Raji (cell line): ENCODE data around the gene CYP27A1.

Experiments used
- POLR2A ChIP-seq: IDR thresholded peaks from 2 replicates; pipeline ENCODE4 v1.6.1; 2011; ENCODE audit warnings: low read depth, low read length, control low read depth; ENCODE audit not compliant: insufficient read depth

Gene CYP27A1

DNA sequence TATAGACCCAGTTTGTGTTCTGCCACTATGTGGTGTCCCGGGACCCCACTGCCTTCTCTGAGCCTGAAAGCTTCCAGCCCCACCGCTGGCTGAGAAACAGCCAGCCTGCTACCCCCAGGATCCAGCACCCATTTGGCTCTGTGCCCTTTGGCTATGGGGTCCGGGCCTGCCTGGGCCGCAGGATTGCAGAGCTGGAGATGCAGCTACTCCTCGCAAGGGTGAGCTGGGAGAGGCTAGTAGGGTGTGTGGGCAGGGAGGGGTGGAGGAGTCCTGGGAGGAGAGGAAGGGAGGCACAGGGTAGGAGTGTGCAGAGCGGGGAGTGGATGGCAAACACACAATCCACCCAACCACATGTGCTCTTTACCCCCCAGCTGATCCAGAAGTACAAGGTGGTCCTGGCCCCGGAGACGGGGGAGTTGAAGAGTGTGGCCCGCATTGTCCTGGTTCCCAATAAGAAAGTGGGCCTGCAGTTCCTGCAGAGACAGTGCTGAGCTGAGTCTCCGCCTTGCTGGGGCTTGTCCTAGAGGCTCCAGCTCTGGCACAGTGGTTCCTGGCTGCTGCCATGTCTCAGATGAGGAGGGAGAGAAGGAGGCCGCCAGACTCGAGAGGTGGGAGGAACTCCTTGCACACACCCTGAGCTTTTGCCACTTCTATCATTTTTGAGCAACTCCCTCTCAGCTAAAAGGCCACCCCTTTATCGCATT lies 32.7 kb downstream of the CYP27A1 start:
- no peak for TF ChIP-seq POLR2A

GRCh38 chr2:218815244-218815637 lies 33.3 kb downstream of the CYP27A1 start:
- TF ChIP-seq POLR2A: no peak

DNA sequence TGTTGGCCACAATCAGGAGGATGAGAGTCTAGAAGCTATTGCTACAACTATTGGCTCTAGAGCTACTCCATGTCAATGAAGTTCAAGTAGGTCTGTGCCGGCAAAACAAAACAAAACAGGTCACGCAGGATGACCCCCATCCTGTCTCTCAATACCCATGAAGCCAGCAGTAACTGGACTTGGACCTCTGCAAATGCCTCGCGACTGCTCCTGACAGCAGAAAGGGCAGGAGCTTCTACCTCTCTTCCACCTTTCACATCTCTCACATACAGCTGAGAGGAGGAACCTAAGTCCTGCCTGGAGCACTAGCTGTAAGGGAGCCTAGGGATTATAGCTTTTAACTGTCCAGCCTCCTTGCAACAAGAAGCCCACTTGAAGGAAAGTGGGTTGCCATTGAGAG lies 33.7 kb downstream of the CYP27A1 start:
- no peak for TF ChIP-seq POLR2A

GRCh38 chr2:218816561-218817011 lies 34.6 kb downstream of the CYP27A1 start:
- TF ChIP-seq POLR2A: no peak

GRCh38 chr2:218819093-218819492 lies 37.1 kb downstream of the CYP27A1 start:
- TF ChIP-seq POLR2A: no peak

GRCh38 chr2:218820746-218821369 lies 38.9 kb downstream of the CYP27A1 start:
- no peak for TF ChIP-seq POLR2A

- no peak for TF ChIP-seq POLR2A
Measured at GRCh38 chr2:218821605-218822211, 39.8 kb downstream of the CYP27A1 start.

GRCh38 chr2:218822622-218823021 lies 40.7 kb downstream of the CYP27A1 start:
- TF ChIP-seq POLR2A: no peak

DNA sequence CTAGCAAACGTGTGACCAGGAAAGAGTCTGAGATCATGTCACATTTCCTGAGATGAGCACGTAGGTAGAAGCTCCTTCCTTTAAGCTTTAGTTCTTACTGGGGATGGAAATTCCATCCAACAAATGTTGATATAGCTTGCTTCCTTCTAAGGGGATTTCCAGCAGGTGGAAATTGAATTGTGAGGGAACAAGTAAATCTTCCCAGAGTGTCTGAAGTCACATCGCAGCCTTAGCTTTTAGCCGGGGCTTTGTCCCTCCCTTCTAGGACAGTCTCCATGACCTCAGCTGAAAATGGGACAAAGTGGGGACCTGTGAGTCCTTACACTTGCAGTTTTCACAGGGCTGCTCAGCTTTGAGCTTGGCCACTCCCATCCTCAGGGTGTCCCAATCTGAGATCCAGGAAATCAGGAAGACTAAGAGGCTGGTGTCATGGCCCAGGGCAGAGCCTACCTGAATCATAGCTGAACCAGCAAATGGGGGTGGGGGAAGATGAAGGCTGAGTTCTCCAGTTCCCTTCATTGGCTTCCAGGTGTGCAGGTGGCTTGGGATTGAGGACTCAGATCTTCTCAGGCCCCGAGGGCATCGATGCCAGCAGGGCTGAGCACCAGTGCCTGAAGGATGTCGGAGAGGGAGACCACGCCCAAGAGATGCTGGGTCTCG lies 41.4 kb downstream of the CYP27A1 start:
- TF ChIP-seq POLR2A: no peak

DNA sequence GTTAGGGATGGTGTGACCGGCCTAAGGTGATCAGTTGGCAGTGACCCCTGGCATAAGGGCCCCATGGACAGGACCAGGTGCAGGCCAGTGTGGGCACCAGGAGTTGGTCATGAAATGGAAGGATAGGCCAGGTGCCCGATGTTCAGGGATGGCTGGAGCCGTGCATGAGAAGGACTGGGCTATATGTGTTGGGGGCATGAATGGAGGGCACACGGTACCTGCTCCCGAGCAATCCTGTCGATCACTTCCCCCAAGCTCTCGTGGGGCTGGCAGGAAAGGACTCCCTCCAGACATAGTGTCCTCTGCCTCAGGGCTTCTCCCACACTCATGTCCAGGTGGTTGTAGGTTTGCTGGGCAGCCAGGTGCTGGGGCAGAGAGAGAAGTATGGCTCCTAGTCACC lies 42.1 kb downstream of the CYP27A1 start:
- no peak for TF ChIP-seq POLR2A

DNA sequence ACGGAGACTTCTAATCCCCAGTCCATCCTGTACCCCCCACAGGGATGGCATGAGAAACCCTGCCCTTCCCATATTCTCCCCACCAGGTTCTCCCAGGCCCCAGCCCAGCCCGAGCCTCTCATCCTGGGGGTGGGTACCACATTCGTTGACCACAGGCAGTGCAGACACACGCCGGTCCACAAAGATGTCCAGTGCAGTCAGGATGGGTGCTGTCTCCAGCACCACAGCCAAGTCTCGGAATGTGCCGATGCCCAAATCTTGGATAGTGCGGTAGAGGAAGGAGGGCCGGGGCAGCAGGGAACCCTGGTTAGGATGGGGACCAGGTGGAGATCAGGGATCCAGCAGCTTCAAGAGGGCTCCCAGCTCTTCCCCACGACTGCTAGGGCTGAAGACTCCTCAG lies 44.8 kb downstream of the CYP27A1 start:
- no peak for TF ChIP-seq POLR2A

- TF ChIP-seq POLR2A: no peak
Measured at GRCh38 chr2:218827701-218828476, 45.9 kb downstream of the CYP27A1 start.

DNA sequence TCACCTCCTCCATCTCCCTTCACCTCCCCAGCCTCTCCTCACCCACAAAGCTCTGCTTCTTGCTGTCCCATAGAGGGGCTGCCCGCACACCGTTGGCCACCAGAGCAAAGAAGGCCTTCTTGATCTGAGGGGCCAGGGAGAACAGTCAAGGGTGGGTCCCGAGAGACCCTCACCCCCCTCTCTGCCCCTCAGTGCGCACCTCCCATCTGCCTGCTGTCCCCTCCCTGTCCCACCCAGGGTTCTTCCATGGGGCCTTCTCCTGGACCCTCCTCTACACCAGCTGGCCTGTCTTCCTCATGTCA lies 46.5 kb downstream of the CYP27A1 start:
- no peak for TF ChIP-seq POLR2A

GRCh38 chr2:218829868-218830451 lies 48.0 kb downstream of the CYP27A1 start:
- TF ChIP-seq POLR2A: no peak
